Stomach smooth muscle (tissue), 2 donors: Measurements from ENCODE around the gene TBR1.

Source experiments
- H3K27ac ChIP-seq: one replicate; pipeline ENCODE4 v1.7.0; 2013; ENCODE audit warnings: mild to moderate bottlenecking, low read length, inconsistent platforms
- H3K27me3 ChIP-seq, 2 donors: one replicate each; pipeline ENCODE4 v1.7.0; 2013; ENCODE audit warnings: low read length in 2 of 2; ENCODE audit not compliant: insufficient read depth in 2 of 2, control insufficient read depth in 1 of 2
- H3K36me3 ChIP-seq, 2 donors: one replicate each; pipeline ENCODE4 v1.7.0; 2013; ENCODE audit warnings: low read length in 2 of 2; ENCODE audit not compliant: control insufficient read depth in 2 of 2, insufficient read depth in 2 of 2
- H3K4me1 ChIP-seq: one replicate; pipeline ENCODE4 v1.7.0; 2013; ENCODE audit warnings: low read length; ENCODE audit not compliant: control insufficient read depth, insufficient read depth
- H3K4me3 ChIP-seq, 2 donors: one replicate each; pipeline ENCODE4 v1.7.0; 2013; ENCODE audit warnings: low read length in 2 of 2
- H3K9ac ChIP-seq, 2 donors: one replicate each; pipeline ENCODE4 v1.7.0; 2013; ENCODE audit warnings: low read length in 2 of 2, mild to moderate bottlenecking in 1 of 2
- H3K9me3 ChIP-seq, 2 donors: one replicate each; pipeline ENCODE4 v1.7.0; 2013; ENCODE audit warnings: low read length in 2 of 2; ENCODE audit not compliant: control insufficient read depth in 2 of 2
- donor health status: healthy.
- donor health status: Pancreatic carcinoma.

TBR1 gene

GRCh38 chr2:161386228-161386824 is 29.8 kb upstream of the TBR1 start:
- no peak overlapping the region for H3K27ac ChIP-seq
- H3K9ac ChIP-seq: no peak overlapping the region
- no peak overlapping the region for H3K4me3 ChIP-seq
- H3K27me3 ChIP-seq: no peaks in the 10 kb centered on the region
- H3K9me3 ChIP-seq: no peaks in the 10 kb centered on the region
- H3K36me3 ChIP-seq: peaks cover 0 to 6% of the 10 kb centered on the region in 2 donors
- no peaks in the 10 kb centered on the region for H3K4me1 ChIP-seq

- Histone ChIP-seq H3K27me3 (no peaks in the 10 kb centered on the region), H3K27ac (no peak overlapping the region), H3K36me3 (peaks cover 0 to 6% of the 10 kb centered on the region in 2 donors), H3K4me1 (no peaks in the 10 kb centered on the region), H3K9me3 (no peaks in the 10 kb centered on the region), H3K9ac (no peak overlapping the region), H3K4me3 (no peak overlapping the region)
These were observed 27.8 kb upstream of the TBR1 start for GRCh38 chr2:161388146-161388779.

- no peaks in the 10 kb centered on the region for H3K9me3 ChIP-seq
- no peak overlapping the region for H3K27ac ChIP-seq
- H3K4me3 ChIP-seq: no peak overlapping the region
- H3K27me3 ChIP-seq: no peaks in the 10 kb centered on the region
- H3K9ac ChIP-seq: no peak overlapping the region
- peaks cover 5 to 10% of the 10 kb centered on the region in 2 donors for H3K36me3 ChIP-seq
- H3K4me1 ChIP-seq: no peaks in the 10 kb centered on the region
These were observed 24.2 kb upstream of the TBR1 start for GRCh38 chr2:161391737-161392506.

- Histone ChIP-seq H3K4me1 (no peaks in the 10 kb centered on the region), H3K27ac (no peak overlapping the region), H3K9ac (no peak overlapping the region), H3K4me3 (no peak overlapping the region), H3K9me3 (no peaks in the 10 kb centered on the region), H3K27me3 (no peaks in the 10 kb centered on the region), H3K36me3 (peaks cover 8 to 12% of the 10 kb centered on the region in 2 donors)
These were observed 16.0 kb upstream of the TBR1 start for GRCh38 chr2:161400076-161400475.

GRCh38 chr2:161402297-161402696 is 13.8 kb upstream of the TBR1 start:
- Histone ChIP-seq H3K27me3 (no peaks in the 10 kb centered on the region), H3K9ac (no peak overlapping the region), H3K4me1 (no peaks in the 10 kb centered on the region), H3K36me3 (peaks cover 0 to 3% of the 10 kb centered on the region in 2 donors), H3K9me3 (no peaks in the 10 kb centered on the region), H3K4me3 (no peak overlapping the region), H3K27ac (no peak overlapping the region)

GRCh38 chr2:161406316-161406715 is 9.8 kb upstream of the TBR1 start:
- H3K9ac ChIP-seq: no peak overlapping the region
- no peak overlapping the region for H3K27ac ChIP-seq
- peaks cover under 1 to 4% of the 10 kb centered on the region in 2 donors for H3K36me3 ChIP-seq
- no peaks in the 10 kb centered on the region for H3K27me3 ChIP-seq
- H3K9me3 ChIP-seq: no peaks in the 10 kb centered on the region
- no peak overlapping the region for H3K4me3 ChIP-seq
- H3K4me1 ChIP-seq: no peaks in the 10 kb centered on the region

GRCh38 chr2:161407597-161407996 is 8.5 kb upstream of the TBR1 start:
- Histone ChIP-seq H3K4me3 (no peak overlapping the region), H3K9me3 (no peaks in the 10 kb centered on the region), H3K27ac (no peak overlapping the region), H3K27me3 (no peaks in the 10 kb centered on the region), H3K36me3 (peaks cover 0 to 4% of the 10 kb centered on the region in 2 donors), H3K9ac (no peak overlapping the region), H3K4me1 (no peaks in the 10 kb centered on the region)

GRCh38 chr2:161409308-161409907 is 6.7 kb upstream of the TBR1 start:
- Histone ChIP-seq H3K36me3 (peaks cover 0 to 4% of the 10 kb centered on the region in 2 donors), H3K4me3 (no peak overlapping the region), H3K9me3 (no peaks in the 10 kb centered on the region), H3K27me3 (peaks cover 3 to 7% of the 10 kb centered on the region in 2 donors), H3K4me1 (peaks cover 4% of the 10 kb centered on the region), H3K27ac (no peak overlapping the region), H3K9ac (no peak overlapping the region)

GRCh38 chr2:161412346-161412745 is 3.8 kb upstream of the TBR1 start:
- peaks cover 25% of the 10 kb centered on the region for H3K4me1 ChIP-seq
- H3K36me3 ChIP-seq: peaks cover 0 to 4% of the 10 kb centered on the region in 2 donors
- H3K27me3 ChIP-seq: peaks cover 28 to 36% of the 10 kb centered on the region in 2 donors
- H3K27ac ChIP-seq: no peak overlapping the region
- no peak overlapping the region for H3K9ac ChIP-seq
- H3K4me3 ChIP-seq: no peak overlapping the region
- H3K9me3 ChIP-seq: no peaks in the 10 kb centered on the region

- Histone ChIP-seq H3K9ac (no peak overlapping the region), H3K36me3 (no peaks in the 10 kb centered on the region)
These were observed 1.8 kb upstream of the TBR1 start for GRCh38 chr2:161414042-161415033.

More at GRCh38 chr2:161414042-161415033, 1.8 kb upstream of the TBR1 start:
- Histone ChIP-seq H3K27me3 (peaks cover 44 to 55% of the 10 kb centered on the region in 2 donors), H3K27ac (no peak overlapping the region), H3K4me1 (peaks cover 33% of the 10 kb centered on the region), H3K4me3 (peak overlapping the region; percentile 29 to 71), H3K9me3 (no peaks in the 10 kb centered on the region)
